Head of caudate nucleus (tissue), 42 donors: ENCODE measurements around the gene PNCK.
"Not testable (repeated sequence)": the region's sequence is repeated elsewhere in the genome, so short reads cannot be mapped to it uniquely, and the experiment has no call there.

Experiments used
- DNase-seq, 42 donors: peaks; one replicate each; pipeline versions ENCODE4 v3.0.0 to v3.0.0-alpha.2; 2020 to 2021; ENCODE audit warnings: mixed read lengths in 7 of 42
- intact Hi-C: fragments of 100-400 bp; cut with DNase I; formaldehyde crosslinking; loops from one replicate; pipeline ENCODE4 v1.15.0; 2022

The PNCK gene

DNA sequence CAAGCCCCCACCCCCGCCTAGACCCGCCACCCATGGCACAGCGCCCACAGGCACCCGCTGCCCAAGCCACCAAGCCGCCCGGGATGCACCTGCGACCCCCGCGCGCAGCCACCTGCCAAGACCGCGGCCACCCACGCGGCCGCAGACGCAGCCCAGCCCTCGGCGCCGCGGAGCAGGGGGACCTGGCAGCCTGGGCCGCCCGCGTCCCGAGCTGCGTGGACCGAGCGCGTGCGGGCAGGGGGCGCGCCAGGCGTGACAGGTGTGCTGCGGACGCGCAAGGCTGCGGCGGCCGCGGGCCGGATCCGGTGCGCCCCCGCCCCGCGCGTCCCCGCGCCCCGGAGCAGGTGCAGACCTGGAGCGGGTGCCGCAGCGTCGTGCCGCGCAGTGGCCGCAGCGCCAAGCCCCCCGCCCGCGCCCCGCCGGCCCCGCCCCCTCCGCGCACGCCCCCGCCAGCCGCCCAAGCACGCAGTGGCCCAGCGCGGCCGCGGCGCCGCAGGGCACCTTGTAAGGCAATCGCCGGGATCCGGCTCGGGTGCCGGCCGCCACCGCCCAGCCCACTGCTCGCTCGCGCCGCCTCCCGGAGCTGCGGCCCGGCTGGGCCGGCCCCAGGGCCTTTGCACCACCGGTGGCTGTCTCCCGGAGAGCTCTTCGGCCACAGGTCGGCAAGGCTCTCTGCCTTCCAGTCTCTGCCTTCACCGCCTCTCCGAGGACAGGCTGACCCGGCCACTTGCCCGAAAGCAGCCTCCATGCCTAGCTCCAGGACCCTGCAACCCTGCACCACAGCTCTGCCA, at the start of gene PNCK:
TSS of gene PNCK (minus strand) at position 386 of the 791 bp plus-strand sequence. CDS start 737 bp downstream, outside the sequence.
- intact Hi-C loops = no loop called here
- peak in 8 of 42 donors; percentile 8 to 41 (median 28) for DNase-seq

DNA sequence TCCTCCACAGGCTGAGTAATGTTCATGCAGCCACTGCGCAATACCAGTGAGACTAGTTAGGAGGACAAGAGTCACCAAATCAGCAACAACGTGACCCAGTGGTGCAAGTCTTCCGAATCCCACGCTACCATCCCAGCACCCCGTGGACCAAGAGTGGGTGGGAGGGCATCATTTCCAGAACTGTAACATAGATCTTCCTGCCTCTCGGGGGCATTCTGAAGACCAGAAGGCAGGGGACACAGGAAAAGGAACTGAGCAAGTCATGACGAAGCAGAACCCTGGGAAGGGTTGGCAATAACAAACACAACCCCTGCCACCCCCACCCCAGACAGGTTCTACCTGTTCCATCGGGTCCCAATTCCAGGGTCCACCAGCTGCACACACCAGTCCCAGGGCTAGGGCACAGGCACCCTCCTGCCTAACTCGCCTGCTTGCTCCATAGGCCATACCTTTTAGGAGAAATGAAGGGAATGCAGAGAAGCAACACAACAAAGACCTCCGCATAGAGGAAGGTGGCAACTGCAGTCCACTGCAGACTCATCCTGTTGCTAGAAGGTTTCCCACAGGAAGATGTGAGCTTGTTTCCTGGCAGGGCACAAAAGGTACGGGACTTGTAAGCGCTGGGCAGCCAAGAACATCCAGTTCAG, 49.2 kb upstream of the PNCK start:
- intact Hi-C loops = no loop called here
- DNase-seq = no peak

- DNase-seq = no peak
- intact Hi-C loops = no loop called here
Measured at GRCh38 chrX:153719701-153720100, 46.1 kb upstream of the PNCK start.

DNA sequence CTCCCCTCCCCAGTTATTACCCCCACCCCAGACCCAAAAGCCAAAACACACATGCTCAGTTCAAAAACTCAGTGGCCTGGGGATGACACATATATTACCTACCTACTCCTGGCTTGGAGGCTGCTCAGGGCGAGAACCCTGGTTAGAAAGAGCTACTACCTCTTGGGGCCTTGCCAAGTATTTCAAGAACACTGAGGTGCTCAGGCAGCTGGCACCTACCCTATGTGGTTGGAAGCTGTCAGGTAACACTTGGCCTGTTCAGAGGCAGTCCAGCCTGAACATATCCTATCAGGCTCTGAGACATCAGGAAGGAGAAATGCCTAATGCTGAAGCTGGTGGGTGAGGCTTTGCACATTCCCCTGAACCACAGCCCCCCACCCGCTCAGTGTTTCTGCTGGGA, 45.6 kb upstream of the PNCK start:
- intact Hi-C loops = no loop called here
- no peak for DNase-seq

GRCh38 chrX:153717445-153717844, 43.8 kb upstream of the PNCK start:
- no peak for DNase-seq
- intact Hi-C loops = no loop called here

- intact Hi-C loops = no loop called here
- DNase-seq = no peak
Measured at GRCh38 chrX:153714256-153714655, 40.6 kb upstream of the PNCK start.

- intact Hi-C loops = no loop called here
Measured at GRCh38 chrX:153709726-153710674, 36.4 kb upstream of the PNCK start.

GRCh38 chrX:153708415-153708814, 34.8 kb upstream of the PNCK start:
- intact Hi-C loops = no loop called here
- peak; percentile 47 to 87 (median 79) for DNase-seq

More at GRCh38 chrX:153709726-153710674, 36.4 kb upstream of the PNCK start:
- no peak for DNase-seq

DNA sequence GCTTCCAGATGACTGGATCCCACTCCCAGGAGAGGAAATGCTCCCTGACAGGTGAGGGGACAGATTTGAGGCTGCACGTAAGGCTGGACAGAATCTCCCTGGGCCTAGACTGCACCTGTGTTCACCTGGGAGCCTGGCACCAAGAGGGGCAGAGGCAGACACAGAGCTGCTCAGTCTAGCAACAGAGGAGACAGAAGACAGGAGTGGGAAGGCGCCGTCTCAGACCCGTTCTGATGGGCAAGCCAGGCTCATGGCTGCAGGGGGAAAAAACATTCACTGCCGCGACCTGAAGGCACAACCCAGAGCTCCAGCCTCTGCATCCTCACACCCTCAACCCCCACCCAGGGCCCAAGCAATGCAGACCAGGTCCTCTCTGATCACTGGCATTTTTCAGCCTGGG, 33.8 kb upstream of the PNCK start:
- no peak for DNase-seq
- intact Hi-C loops = no loop called here

- DNase-seq = no peak
- intact Hi-C loops = no loop called here
Measured at GRCh38 chrX:153706799-153707198, 33.2 kb upstream of the PNCK start.

- intact Hi-C loops, DNase-seq: not testable (repeated sequence)
Measured at GRCh38 chrX:153705403-153706060, 31.9 kb upstream of the PNCK start.

GRCh38 chrX:153704631-153705402, 31.2 kb upstream of the PNCK start:
- intact Hi-C loops, DNase-seq: not testable (repeated sequence)

DNA sequence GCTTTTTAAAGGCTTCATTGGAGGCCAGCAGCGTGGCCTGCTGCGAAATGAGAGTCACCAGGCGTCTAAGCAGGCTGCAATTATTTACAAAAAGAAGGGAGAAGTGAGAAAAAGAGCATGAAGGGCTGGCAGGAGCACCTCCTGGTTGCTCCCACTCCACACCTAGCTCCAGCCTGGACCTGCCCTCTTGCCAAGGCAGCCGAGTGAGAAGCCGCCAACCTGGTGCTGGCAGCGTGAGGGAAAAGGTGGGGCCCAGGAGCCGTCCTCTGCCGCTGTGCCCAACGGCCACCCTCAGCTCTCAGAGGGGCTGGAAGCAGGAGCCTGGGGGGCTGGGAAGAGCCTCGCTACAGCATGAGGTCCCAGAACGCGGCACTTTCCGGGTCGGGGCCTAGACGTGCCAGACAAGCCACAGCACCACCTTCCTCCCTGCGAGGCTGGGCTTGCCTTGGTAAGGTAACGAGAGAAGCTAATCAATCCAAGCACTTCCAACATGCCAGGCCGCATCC, 30.5 kb upstream of the PNCK start:
- DNase-seq = no peak
- intact Hi-C loops = no loop called here

- DNase-seq = peak in 1 of 42 donors; percentile 21
- intact Hi-C loops = no loop called here
Measured at GRCh38 chrX:153703036-153703370, 29.4 kb upstream of the PNCK start.

DNA sequence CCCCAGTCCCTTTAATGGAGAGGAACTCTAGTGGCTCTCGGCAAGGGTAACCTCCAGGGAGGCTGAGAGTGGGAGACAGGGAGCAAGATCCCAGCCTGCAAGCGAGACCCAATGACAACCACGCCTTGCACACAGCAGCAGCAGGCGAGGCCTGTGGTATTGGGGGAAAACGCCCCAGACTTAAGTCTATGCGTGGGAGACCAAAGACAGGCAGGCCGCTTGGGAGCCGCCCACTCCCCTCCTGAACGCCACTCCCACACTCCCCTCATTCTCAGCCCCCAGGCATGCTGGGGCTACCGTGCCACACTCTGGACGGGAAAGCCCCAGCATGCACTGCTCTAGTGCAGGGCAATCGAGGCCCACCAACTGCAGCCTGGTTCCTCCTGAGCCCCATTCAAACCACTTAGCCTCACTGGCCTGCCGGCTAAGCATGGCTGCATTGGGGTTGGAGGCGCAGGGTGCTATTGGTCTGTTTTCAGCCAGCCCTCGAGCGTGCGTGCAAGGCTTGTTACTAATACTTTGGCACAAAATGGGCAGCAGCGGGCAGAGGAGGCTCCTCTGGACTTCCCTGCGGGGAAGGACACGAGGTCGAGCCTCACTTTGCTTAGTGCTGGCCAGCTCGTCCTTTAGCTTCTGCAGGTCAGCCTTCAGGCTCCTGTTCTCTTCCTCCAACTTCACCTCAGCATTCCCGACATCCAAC, 28.9 kb upstream of the PNCK start:
- intact Hi-C loops = no loop called here
- no peak for DNase-seq

DNA sequence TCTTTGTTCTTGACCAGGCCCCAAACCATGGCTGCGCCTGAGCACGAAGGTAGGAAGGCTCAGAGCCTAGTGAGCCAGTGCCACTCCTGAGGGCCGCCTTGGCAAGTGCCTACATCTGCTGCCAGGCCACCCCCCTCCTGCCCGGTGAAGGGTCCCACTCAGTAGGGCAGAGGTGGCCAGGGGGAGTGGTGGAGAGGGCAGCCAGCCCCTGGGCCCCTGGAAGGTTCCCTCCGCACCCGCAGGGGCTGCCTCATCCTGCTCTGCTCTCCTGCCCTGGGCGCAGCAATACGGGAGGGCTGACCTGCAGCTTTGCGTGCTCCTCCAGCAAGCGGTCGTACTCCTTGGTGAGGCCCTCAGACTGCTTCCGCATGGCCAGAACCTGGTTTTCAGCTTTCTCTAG, 28.1 kb upstream of the PNCK start:
- intact Hi-C loops = no loop called here
- no peak for DNase-seq

GRCh38 chrX:153700967-153701366, 27.4 kb upstream of the PNCK start:
- DNase-seq = no peak
- intact Hi-C loops = no loop called here
